Measurements from ENCODE around the gene HDAC4. TPM values are rescaled to one million over a fixed set of nuclear protein-coding genes. Genes with fewer than 3 reads are reported as not detected.
A peak's percentile ranks its signal among the peaks of the same experiment; 100 is the strongest.

The HDAC4 gene
- total RNA-seq, 2 donors from 2014 or later = 8.1 to 20.1 TPM

DNA sequence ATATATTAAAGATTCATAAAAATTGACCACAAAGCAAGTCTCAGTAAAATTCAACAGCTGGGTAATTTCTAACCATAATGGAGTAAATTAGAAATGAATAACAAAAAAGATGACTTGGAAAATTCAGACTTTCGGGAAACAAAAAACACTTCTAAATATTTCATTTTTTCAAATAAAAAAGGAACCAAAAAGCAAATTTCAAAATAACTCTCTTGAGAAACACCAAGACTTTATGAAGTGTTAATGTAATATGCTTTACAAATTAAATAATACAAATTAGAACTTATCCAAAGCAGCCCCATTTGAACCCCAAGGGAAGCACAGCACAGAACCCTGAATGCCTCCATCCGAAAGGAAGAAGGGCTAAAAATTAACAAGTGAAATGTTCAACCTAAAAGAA is 175.9 kb downstream of the HDAC4 start:
- TF ChIP-seq, protein P1, sequence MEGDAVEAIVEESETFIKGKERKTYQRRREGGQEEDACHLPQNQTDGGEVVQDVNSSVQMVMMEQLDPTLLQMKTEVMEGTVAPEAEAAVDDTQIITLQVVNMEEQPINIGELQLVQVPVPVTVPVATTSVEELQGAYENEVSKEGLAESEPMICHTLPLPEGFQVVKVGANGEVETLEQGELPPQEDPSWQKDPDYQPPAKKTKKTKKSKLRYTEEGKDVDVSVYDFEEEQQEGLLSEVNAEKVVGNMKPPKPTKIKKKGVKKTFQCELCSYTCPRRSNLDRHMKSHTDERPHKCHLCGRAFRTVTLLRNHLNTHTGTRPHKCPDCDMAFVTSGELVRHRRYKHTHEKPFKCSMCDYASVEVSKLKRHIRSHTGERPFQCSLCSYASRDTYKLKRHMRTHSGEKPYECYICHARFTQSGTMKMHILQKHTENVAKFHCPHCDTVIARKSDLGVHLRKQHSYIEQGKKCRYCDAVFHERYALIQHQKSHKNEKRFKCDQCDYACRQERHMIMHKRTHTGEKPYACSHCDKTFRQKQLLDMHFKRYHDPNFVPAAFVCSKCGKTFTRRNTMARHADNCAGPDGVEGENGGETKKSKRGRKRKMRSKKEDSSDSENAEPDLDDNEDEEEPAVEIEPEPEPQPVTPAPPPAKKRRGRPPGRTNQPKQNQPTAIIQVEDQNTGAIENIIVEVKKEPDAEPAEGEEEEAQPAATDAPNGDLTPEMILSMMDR (IDR thresholded peaks at IDR 0.05) = no peak
- Histone ChIP-seq H3K9me3 (no peaks in the 10 kb centered on the region), H3K27ac (peak overlapping the region; percentile 79 to 92), H3K36me3 (no peaks in the 10 kb centered on the region), H3K4me1 (peaks cover 0 to 83% of the 10 kb centered on the region in 2 donors), H3K27me3 (no peaks in the 10 kb centered on the region), H3K4me3 (no peak overlapping the region)
- DNase-seq (ENCODE audit: low spot score) = no peak

DNA sequence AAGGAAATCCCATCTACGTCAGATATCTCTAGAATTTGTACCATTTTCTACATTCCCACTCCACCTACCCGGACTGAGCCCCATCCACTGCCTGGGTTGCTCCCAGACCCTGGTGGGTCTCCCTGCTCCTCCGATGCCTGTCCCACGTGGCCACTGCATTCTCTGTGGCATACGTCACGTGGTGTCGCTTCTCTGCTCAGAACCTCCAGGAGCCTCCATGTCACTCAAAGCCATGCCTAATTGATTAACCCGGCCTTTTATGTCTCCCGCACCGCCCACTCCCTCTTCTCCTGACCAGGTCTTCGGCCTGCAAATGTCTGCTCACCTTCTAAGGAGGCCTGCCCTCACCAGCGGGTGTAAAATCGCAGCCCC is 176.6 kb downstream of the HDAC4 start:
- Histone ChIP-seq H3K36me3 (no peaks in the 10 kb centered on the region), H3K4me3 (no peak overlapping the region), H3K9me3 (no peaks in the 10 kb centered on the region), H3K27ac (peak overlapping the region; percentile 79 to 92), H3K4me1 (peaks cover 0 to 75% of the 10 kb centered on the region in 2 donors), H3K27me3 (no peaks in the 10 kb centered on the region)
- TF ChIP-seq, protein P1 (IDR thresholded peaks at IDR 0.05) = no peak
- no peak for DNase-seq (ENCODE audit: low spot score)

DNA sequence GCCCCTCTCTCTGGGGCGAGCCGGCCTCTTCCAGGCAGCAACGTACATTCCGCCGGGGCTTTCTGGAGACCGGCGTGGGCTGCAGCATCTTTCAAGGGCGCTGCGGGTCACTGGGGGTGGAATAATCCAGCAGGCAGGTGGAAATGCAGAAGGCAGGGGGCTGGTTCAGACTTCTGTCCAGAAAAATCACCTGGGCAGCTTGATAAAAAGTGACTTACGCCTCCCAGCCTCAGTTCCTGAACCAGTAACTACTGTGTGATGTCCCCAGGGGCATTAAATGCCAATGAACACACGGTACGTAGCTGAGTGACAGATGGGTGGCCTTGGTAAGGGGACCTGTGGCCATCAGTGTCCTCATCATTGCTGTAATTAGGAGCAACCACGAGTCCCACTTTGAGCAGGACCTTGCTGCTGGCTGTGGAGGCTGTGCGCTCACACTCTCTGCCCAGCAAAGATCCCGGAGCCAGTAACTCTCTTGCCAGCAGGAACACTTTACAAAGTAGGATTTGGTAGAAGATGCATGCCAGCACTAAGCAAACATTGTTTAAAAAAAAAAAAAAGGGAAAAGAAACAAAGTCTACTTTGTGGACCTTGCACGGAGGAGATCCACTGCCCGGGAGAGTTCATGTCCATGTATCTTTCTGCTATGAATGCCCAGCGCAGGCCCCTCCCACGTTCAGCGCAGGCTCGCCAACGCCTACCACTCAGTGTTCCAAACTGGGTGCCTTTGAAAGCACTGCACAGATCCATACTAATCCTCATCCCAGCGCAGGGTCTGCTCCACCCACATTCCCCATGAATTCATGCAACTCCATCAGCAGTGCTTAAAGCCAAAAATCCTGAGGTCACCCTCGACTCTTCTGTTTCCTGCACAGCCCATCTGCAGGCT is 177.3 kb downstream of the HDAC4 start:
- no peaks in the 10 kb centered on the region for H3K9me3 ChIP-seq
- H3K27me3 ChIP-seq = no peaks in the 10 kb centered on the region
- no peak overlapping the region for H3K4me3 ChIP-seq
- TF ChIP-seq, protein P1 (IDR thresholded peaks at IDR 0.05) = no peak
- no peaks in the 10 kb centered on the region for H3K36me3 ChIP-seq
- DNase-seq (ENCODE audit: low spot score) = peak; percentile 80
- peak overlapping the region; percentile 79 to 92 for H3K27ac ChIP-seq
- H3K4me1 ChIP-seq = peaks cover 0 to 73% of the 10 kb centered on the region in 2 donors

DNA sequence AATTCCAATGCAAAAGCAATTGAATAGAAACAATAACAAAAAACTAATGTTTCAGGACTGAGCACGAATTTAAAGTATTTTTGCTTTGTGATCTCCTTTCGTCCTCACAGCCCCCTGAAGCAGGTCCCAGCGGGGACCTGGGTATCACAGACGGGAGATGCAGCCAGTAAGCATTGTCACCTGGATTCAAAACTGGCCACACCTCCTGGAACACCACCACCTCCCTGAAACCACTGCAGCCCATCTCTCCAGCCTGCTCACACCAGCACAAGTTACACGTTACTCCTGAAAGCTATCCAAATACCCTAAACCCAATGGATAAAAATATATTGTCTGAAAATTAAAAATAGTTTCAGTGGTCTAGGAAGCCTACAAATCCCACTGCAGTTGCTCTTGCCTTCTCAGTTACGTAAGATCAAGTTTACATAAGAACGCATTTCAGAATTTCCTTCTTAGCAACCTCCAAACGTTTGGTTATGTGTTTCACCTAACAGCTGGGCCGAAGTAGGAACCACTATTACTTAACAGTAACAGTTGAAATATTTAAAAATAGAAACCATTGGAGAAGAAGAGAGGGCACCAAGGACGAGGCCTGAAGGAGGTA is 178.0 kb downstream of the HDAC4 start:
- TF ChIP-seq, protein P1 (IDR thresholded peaks at IDR 0.05) = no peak
- H3K9me3 ChIP-seq = no peaks in the 10 kb centered on the region
- no peak overlapping the region for H3K4me3 ChIP-seq
- H3K36me3 ChIP-seq = no peaks in the 10 kb centered on the region
- H3K27me3 ChIP-seq = no peaks in the 10 kb centered on the region
- H3K4me1 ChIP-seq = peaks cover 0 to 69% of the 10 kb centered on the region in 2 donors
- H3K27ac ChIP-seq = peak overlapping the region; percentile 79 to 92
- no peak for DNase-seq (ENCODE audit: low spot score)

DNA sequence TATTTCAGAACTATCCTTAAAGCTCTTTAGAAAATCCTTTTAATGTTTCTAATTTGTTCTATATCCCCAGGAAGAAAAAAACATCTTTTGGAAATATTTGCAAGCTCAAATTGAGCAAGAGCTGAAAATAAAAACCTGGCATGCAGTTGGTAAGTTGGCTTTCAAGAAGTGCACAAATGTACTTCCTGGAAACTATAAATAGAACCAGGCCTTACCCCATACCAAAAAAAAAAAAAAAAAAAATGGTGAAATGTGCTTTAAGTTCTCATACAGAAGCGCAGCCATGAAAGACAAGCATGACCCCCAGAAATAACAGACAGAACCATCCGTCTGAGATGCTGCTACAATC is 178.5 kb downstream of the HDAC4 start:
- no peak for DNase-seq (ENCODE audit: low spot score)
- peak overlapping the region in 1 of 2 donors; percentile 22 for H3K4me3 ChIP-seq
- no peaks in the 10 kb centered on the region for H3K9me3 ChIP-seq
- H3K27me3 ChIP-seq = no peaks in the 10 kb centered on the region
- TF ChIP-seq, protein P1 (IDR thresholded peaks at IDR 0.05) = no peak
- peak overlapping the region; percentile 79 to 92 for H3K27ac ChIP-seq
- peaks cover 0 to 64% of the 10 kb centered on the region in 2 donors for H3K4me1 ChIP-seq
- no peaks in the 10 kb centered on the region for H3K36me3 ChIP-seq

Measured in right atrium auricular region (tissue), 2 donors.